H1 (cell line): ENCODE measurements around the gene TBK1. TPM values are rescaled to one million over a fixed set of nuclear protein-coding genes. Genes with fewer than 3 reads are reported as not detected.

ENCODE experiments used
- CTCF ChIA-PET: fragments of 300-600 bp; sonication (Branson Sonifier 250); formaldehyde crosslinking; loops from one replicate; lab custom pipeline; 2021; ENCODE audit not compliant: partially characterized antibody; lab: Charles Lee
- POLR2A ChIA-PET: fragments of 300-600 bp; sonication (Branson Sonifier 250); formaldehyde crosslinking; loops from one replicate; lab custom pipeline; 2021; ENCODE audit warnings: inconsistent platforms; ENCODE audit not compliant: partially characterized antibody; lab: Charles Lee
- DNase-seq, 2 experiments: peaks; one replicate each; pipeline versions ENCODE4 v3.0.0 to v3.0.0-alpha.2; 2010 to 2022; ENCODE audit warnings: low spot score in 2 of 2, low read depth in 1 of 2, mixed read lengths in 1 of 2
- FAIRE-seq: peaks from 2 replicates; lab custom pipeline; 2011; peaks lifted over from hg19 to GRCh38; lab: Jason Lieb, UNC
- H2AFZ ChIP-seq: 2 replicates; pipeline ENCODE4 v1.8.1; 2012; ENCODE audit warnings: low read length, inconsistent platforms
- H2AK5ac ChIP-seq: 2 replicates; pipeline ENCODE4 v1.6.1; 2013; ENCODE audit warnings: low read depth, low read length
- H2BK120ac ChIP-seq: replicated peaks from 2 replicates; pipeline ENCODE3; 2013; ENCODE audit warnings: low read depth, low read length, inconsistent platforms
- H2BK12ac ChIP-seq: 2 replicates; pipeline ENCODE4 v1.6.1; 2013; ENCODE audit warnings: low read depth, low read length
- H2BK15ac ChIP-seq: 2 replicates; pipeline ENCODE4 v1.6.1; 2013; ENCODE audit warnings: low read length
- H2BK20ac ChIP-seq: 2 replicates; pipeline ENCODE4 v1.6.1; 2013; ENCODE audit warnings: low read length
- H2BK5ac ChIP-seq: 2 replicates; pipeline ENCODE4 v1.6.1; 2013; ENCODE audit warnings: low read depth, low read length
- H3K14ac ChIP-seq: 2 replicates; pipeline ENCODE4 v1.6.1; 2013; ENCODE audit warnings: inconsistent platforms; ENCODE audit not compliant: insufficient read length
- H3K18ac ChIP-seq: 2 replicates; pipeline ENCODE4 v1.6.1; 2013; ENCODE audit warnings: low read length; ENCODE audit errors: extremely low read depth
- H3K23ac ChIP-seq: 2 replicates; pipeline ENCODE4 v1.6.1; 2013; ENCODE audit warnings: inconsistent platforms; ENCODE audit not compliant: insufficient read length
- H3K23me2 ChIP-seq: 2 replicates; pipeline ENCODE4 v1.6.1; 2013; ENCODE audit warnings: low read depth, low read length
- H3K27ac ChIP-seq: 2 replicates; pipeline ENCODE4 v1.6.1; 2011; ENCODE audit warnings: low read depth, low read length, inconsistent platforms
- H3K27me3 ChIP-seq, 4 experiments: replicated peaks in 1 of 4; 1 replicate in 1 of 4; 2 replicates in 3 of 4; pipeline versions ENCODE4 v1.6.1 to v1.8.1; 2011 to 2013; ENCODE audit warnings: low read length in 3 of 4, mild to moderate bottlenecking in 3 of 4, inconsistent platforms in 2 of 4, mixed read lengths in 2 of 4, moderate library complexity in 1 of 4; ENCODE audit not compliant: control insufficient read depth in 3 of 4, insufficient read depth in 3 of 4; ENCODE audit errors: extremely low read depth in 1 of 4
- H3K36me3 ChIP-seq, 4 experiments: 2 replicates each; pipeline versions ENCODE4 v1.6.1 to v1.8.1; 2011 to 2013; ENCODE audit warnings: mild to moderate bottlenecking in 4 of 4, low read length in 3 of 4, moderate library complexity in 2 of 4, control low read depth in 1 of 4, inconsistent platforms in 1 of 4; ENCODE audit not compliant: insufficient read depth in 4 of 4, control insufficient read depth in 2 of 4
- H3K4ac ChIP-seq: replicated peaks from 2 replicates; pipeline ENCODE3; 2013; ENCODE audit warnings: low read length, low read depth, mixed read lengths, inconsistent platforms; ENCODE audit not compliant: insufficient read length
- H3K4me1 ChIP-seq, 4 experiments: replicated peaks in 1 of 4; 1 replicate in 1 of 4; 2 replicates in 3 of 4; pipeline versions ENCODE4 v1.6.1 to v1.8.1; 2011 to 2013; ENCODE audit warnings: low read length in 3 of 4, inconsistent platforms in 2 of 4, mixed read lengths in 1 of 4; ENCODE audit not compliant: insufficient read depth in 4 of 4, control insufficient read depth in 3 of 4
- H3K4me2 ChIP-seq, 2 experiments: 2 replicates each; pipeline versions ENCODE4 v1.6.1 to v1.8.1; 2011 to 2013; ENCODE audit warnings: low read depth in 2 of 2, low read length in 2 of 2, control low read depth in 1 of 2, inconsistent platforms in 1 of 2, mild to moderate bottlenecking in 1 of 2; ENCODE audit not compliant: insufficient read depth in 1 of 2
- H3K4me3 ChIP-seq, 4 experiments: fragments of 200-600, 300-600 bp in 1 of 4; sonication (generic), shearing (Covaris generic), sonication (Bioruptor Twin) in 1 of 4; 2 replicates each; pipeline versions ENCODE4 v1.5.1 to v1.8.1; 2011 to 2016; ENCODE audit warnings: low read length in 4 of 4, low read depth in 3 of 4, control low read depth in 2 of 4, inconsistent platforms in 2 of 4, mild to moderate bottlenecking in 2 of 4, mixed read lengths in 1 of 4, moderate library complexity in 1 of 4; ENCODE audit not compliant: insufficient read depth in 2 of 4; ENCODE audit errors: extremely low read depth in 1 of 4
- H3K56ac ChIP-seq: replicated peaks from 2 replicates; pipeline ENCODE3; 2013; ENCODE audit warnings: low read depth, mild to moderate bottlenecking, mixed read lengths, low read length, inconsistent platforms; ENCODE audit not compliant: insufficient read length
- H3K79me1 ChIP-seq: 2 replicates; pipeline ENCODE4 v1.6.1; 2013; ENCODE audit warnings: low read depth, low read length, control low read depth
- H3K79me2 ChIP-seq, 2 experiments: 2 replicates each; pipeline versions ENCODE4 v1.6.1 to v1.8.1; 2012 to 2013; ENCODE audit warnings: low read length in 2 of 2, mild to moderate bottlenecking in 2 of 2, inconsistent platforms in 1 of 2; ENCODE audit not compliant: insufficient read depth in 2 of 2, control insufficient read depth in 1 of 2
- H3K9ac ChIP-seq, 4 experiments: replicated peaks in 1 of 4; 1 replicate in 1 of 4; 2 replicates in 3 of 4; pipeline versions ENCODE4 v1.6.1 to v1.8.1; 2011 to 2013; ENCODE audit warnings: low read depth in 3 of 4, low read length in 3 of 4, control low read depth in 2 of 4, mild to moderate bottlenecking in 2 of 4, moderate library complexity in 2 of 4, inconsistent platforms in 1 of 4; ENCODE audit errors: extremely low read depth in 1 of 4
- H3K9me3 ChIP-seq, 2 experiments: 2 replicates each; pipeline versions ENCODE4 v1.6.1 to v1.8.1; 2012 to 2013; ENCODE audit warnings: mild to moderate bottlenecking in 2 of 2, moderate library complexity in 2 of 2, control low read depth in 1 of 2, inconsistent platforms in 1 of 2, low read depth in 1 of 2, low read length in 1 of 2, mixed read lengths in 1 of 2; ENCODE audit not compliant: insufficient read depth in 2 of 2
- H4K20me1 ChIP-seq, 2 experiments: replicated peaks in 1 of 2; 2 replicates each; pipeline versions ENCODE3 to v1.8.1; 2011 to 2013; ENCODE audit warnings: inconsistent platforms in 2 of 2, low read length in 2 of 2, mild to moderate bottlenecking in 1 of 2; ENCODE audit not compliant: insufficient read depth in 2 of 2, control insufficient read depth in 1 of 2
- H4K5ac ChIP-seq: 2 replicates; pipeline ENCODE4 v1.6.1; 2013; ENCODE audit warnings: low read length, low read depth, mixed read lengths, inconsistent platforms; ENCODE audit not compliant: insufficient read length
- H4K8ac ChIP-seq: 2 replicates; pipeline ENCODE4 v1.8.0; 2013; ENCODE audit warnings: mild to moderate bottlenecking, moderate library complexity, low read length, inconsistent platforms; ENCODE audit not compliant: insufficient read depth; ENCODE audit errors: extremely low read depth
- H4K91ac ChIP-seq: replicated peaks from 2 replicates; pipeline ENCODE3; 2013; ENCODE audit warnings: low read length, mixed read lengths, inconsistent platforms; ENCODE audit not compliant: insufficient read length
- ASH2L ChIP-seq: fragments of 200-600, 300-600 bp; sonication (generic); IDR thresholded peaks from one replicate; pipeline ENCODE4 v1.7.1; 2017; ENCODE audit warnings: low read length
- ATF3 ChIP-seq: IDR thresholded peaks from 2 replicates; pipeline ENCODE4 v1.6.1; 2011; ENCODE audit warnings: low read depth, mild to moderate bottlenecking, low read length; ENCODE audit not compliant: insufficient read depth
- BCL11A ChIP-seq, 2 experiments: IDR thresholded peaks; one replicate each; pipeline ENCODE4 v1.6.1; 2011; ENCODE audit warnings: low read depth in 2 of 2, low read length in 2 of 2, mild to moderate bottlenecking in 2 of 2
- CBX8 ChIP-seq: fragments of 300-800, 300-1000 bp; sonication (generic); IDR thresholded peaks from 2 replicates; pipeline ENCODE4 v1.7.1; 2016; ENCODE audit warnings: low read depth, low read length, borderline replicate concordance
- CREB1 ChIP-seq: IDR thresholded peaks from 2 replicates; pipeline ENCODE4 v1.6.1; 2012; ENCODE audit warnings: inconsistent platforms
- E2F6 ChIP-seq: IDR thresholded peaks from 2 replicates; pipeline ENCODE4 v1.6.1; 2012; ENCODE audit warnings: inconsistent platforms
- EZH2 ChIP-seq: fragments of 200-600 bp; sonication (generic); IDR thresholded peaks from 2 replicates; pipeline ENCODE4 v1.7.1; 2012; ENCODE audit warnings: low read depth, mild to moderate bottlenecking, moderate library complexity, low read length, inconsistent platforms; ENCODE audit not compliant: severe bottlenecking
- GABPA ChIP-seq: IDR thresholded peaks from 2 replicates; pipeline ENCODE4 v1.6.1; 2011; ENCODE audit warnings: mild to moderate bottlenecking, low read length, moderate library complexity, borderline replicate concordance; ENCODE audit not compliant: insufficient read depth
- KDM5A ChIP-seq: fragments of 200-600 bp; IDR thresholded peaks from 2 replicates; pipeline ENCODE4 v1.7.1; 2012; ENCODE audit warnings: mild to moderate bottlenecking, low read length, inconsistent platforms, mixed read lengths
- PHF8 ChIP-seq: fragments of 200-600 bp; sonication (generic); conservative IDR thresholded peaks from 2 replicates; pipeline ENCODE4 v1.7.1; 2012; ENCODE audit warnings: low read depth, mild to moderate bottlenecking, inconsistent platforms, low read length, moderate library complexity
- POLR2A ChIP-seq, 2 experiments: IDR thresholded peaks; 1 replicate in 1 of 2; 2 replicates in 1 of 2; pipeline ENCODE4 v1.6.1; 2011; ENCODE audit warnings: low read depth in 2 of 2, low read length in 2 of 2, mild to moderate bottlenecking in 2 of 2; ENCODE audit errors: control extremely low read depth in 1 of 2
- SP2 ChIP-seq: IDR thresholded peaks from 2 replicates; pipeline ENCODE4 v1.6.1; 2012; ENCODE audit warnings: mild to moderate bottlenecking, low read length, inconsistent platforms
- TCF12 ChIP-seq: IDR thresholded peaks from 2 replicates; pipeline ENCODE4 v1.6.1; 2011; ENCODE audit warnings: low read depth, mild to moderate bottlenecking, low read length
- YY1 ChIP-seq: IDR thresholded peaks from 2 replicates; pipeline ENCODE4 v1.6.1; 2011; ENCODE audit warnings: low read depth, mild to moderate bottlenecking, low read length
- WGBS, 2 experiments: shearing (Covaris generic) in 1 of 2; methylation state at CpG; one replicate each; pipeline versions ENCODE4 v1.1.6 to v1.1.7; 2013 to 2015; ENCODE audit warnings: low lambda C conversion rate in 2 of 2, mixed read lengths in 2 of 2, inconsistent platforms in 1 of 2, low coverage in 1 of 2, missing lambda C conversion rate in 1 of 2; ENCODE audit not compliant: insufficient replicate concordance in 2 of 2, insufficient coverage in 1 of 2, insufficient read length in 1 of 2; ENCODE audit errors: extremely low coverage in 1 of 2, missing lambda C conversion rate in 1 of 2; 5-methylcytosine and 5-hydroxymethylcytosine counted together
- polyA plus RNA-seq, 7 experiments: library from polyadenylated mRNA; depleted of rRNA in 3 of 7; stranded (reverse) in 5 of 7; unstranded in 2 of 7; fragments of >200 nt in 5 of 7; fragments of 200-250 nt in 2 of 7; gene quantifications; 1 replicate in 5 of 7; 2 replicates in 1 of 7; 4 replicates in 1 of 7; pipeline versions ENCODE4 v1.2.1 to v1.2.3, GENCODE V29; 2011 to 2013; ENCODE audit warnings: missing spikeins in 2 of 7, mixed read lengths in 2 of 7
- total RNA-seq: library from RNA; stranded (reverse); fragmentation: NEBNext Ultra II Directional; extraction: Animal tissue kit (Norgen Biotek cat#: 25700); gene quantifications from 2 replicates; pipeline ENCODE4 v1.2.1, GENCODE V29; 2021

The TBK1 gene
- total and polyA plus RNA-seq, 2 of the 8 experiments (the other 6 are each of a cell fraction or from before 2014, with no cell fraction given) = 5.3 to 20.4 TPM

DNA sequence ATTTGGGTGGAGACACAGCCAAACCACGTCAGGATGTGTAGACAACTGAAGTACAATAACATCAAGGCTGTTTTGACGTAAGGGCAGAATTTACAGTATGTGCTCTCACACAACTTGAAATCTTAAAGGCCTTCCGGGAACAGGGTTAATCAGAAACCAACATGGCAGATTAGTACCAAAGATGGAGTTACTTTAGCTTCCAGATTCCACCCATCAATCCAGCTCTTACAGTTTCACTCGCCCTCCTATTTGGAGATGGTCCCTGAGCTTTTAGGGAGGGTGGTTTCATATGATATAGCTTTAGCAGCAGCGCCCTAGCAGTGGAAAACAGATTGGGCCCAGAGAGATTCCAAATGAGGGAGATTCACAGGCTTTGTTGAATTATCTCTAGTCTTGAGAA, 49.7 kb upstream of the TBK1 start:
- Histone ChIP-seq H2BK15ac (no peak overlapping the region), H3K56ac (no peak overlapping the region), H4K91ac (no peak overlapping the region), H3K23ac (no peak overlapping the region), H3K23me2 (peaks cover 9% of the 10 kb centered on the region; the same call in 1 of the 2 replicates), H2BK20ac (no peak overlapping the region), H3K27ac (no peak overlapping the region), H4K8ac (no peak overlapping the region), H2BK120ac (no peak overlapping the region), H3K27me3 (no peaks in the 10 kb centered on the region), H3K36me3 (no peaks in the 10 kb centered on the region), H3K79me2 (peaks cover 9 to 24% of the 10 kb centered on the region in 2 experiments), H3K4me3 (no peak overlapping the region), H4K20me1 (peaks cover 3 to 4% of the 10 kb centered on the region in 2 experiments), H3K4me2 (no peak overlapping the region), H3K18ac (no peak overlapping the region), H3K14ac (no peak overlapping the region), H2BK12ac (no peak overlapping the region), H2BK5ac (no peak overlapping the region), H3K9ac (no peak overlapping the region), H3K4me1 (peaks cover 0 to 5% (median under 1%) of the 10 kb centered on the region in 4 experiments; a peak in 3 of 7 replicates), H2AFZ (no peak overlapping the region), H2AK5ac (no peak overlapping the region), H3K4ac (no peak overlapping the region), H3K79me1 (no peaks in the 10 kb centered on the region), H3K9me3 (no peaks in the 10 kb centered on the region), H4K5ac (no peak overlapping the region)
- ChIA-PET POLR2A (interaction anchor here (1.3 kb wide), 1 partner anchor 119 kb away, joined by 3 read pairs; no protein-coding TSS in a partner anchor), CTCF (interaction anchor here (1.2 kb wide), 1 partner anchor 11 kb away, joined by 3 read pairs; no protein-coding TSS in a partner anchor)
- 95% methylated on average over 5 of the region's 5 CpGs; no CpG with 5 or more reads in 1 of the 2 experiments for WGBS, 2 experiments
- FAIRE-seq = no peak
- no peak for DNase-seq
- TF ChIP-seq PHF8 (no peak), YY1 (no peak), EZH2 (no peak), KDM5A (no peak), ATF3 (no peak), CREB1 (no peak), ASH2L (no peak), E2F6 (no peak), POLR2A (IDR thresholded peaks at IDR 0.05; ENCODE audit: control extremely low read depth in 1 of 2, low read depth in 2 of 2, low read length in 2 of 2) (no peak), SP2 (no peak), GABPA (no peak), BCL11A (IDR thresholded peaks at IDR 0.05; ENCODE audit: low read depth in 2 of 2, low read length in 2 of 2) (no peak), TCF12 (no peak), CBX8 (no peak)
